Suppressor macrophage (primary cell): ENCODE results near the gene MKNK1.

Experiments used
- DNase-seq, 4 experiments: peaks; one replicate each; pipeline ENCODE4 v3.0.0-alpha.2; 2020 to 2022

MKNK1 gene

GRCh38 chr1:46618754-46619415 lies 14.8 kb upstream of the MKNK1 start:
- peak; percentile 32 to 66 (median 57) for DNase-seq

- DNase-seq = no peak
Observed at GRCh38 chr1:46617833-46618232, 13.8 kb upstream of the MKNK1 start.

- DNase-seq = peak in 1 of 4 experiments; percentile 31
Observed at GRCh38 chr1:46617108-46617800, 13.2 kb upstream of the MKNK1 start.

GRCh38 chr1:46616277-46617107 lies 12.4 kb upstream of the MKNK1 start, which contains the start of gene MOB3C:
TSS of gene MOB3C (minus strand) at chr1:46616811. CDS start at chr1:46613321, 3,490 bp downstream.
- peak; percentile 81 to 93 (median 88) for DNase-seq

GRCh38 chr1:46615735-46616134 lies 11.7 kb upstream of the MKNK1 start:
- no peak for DNase-seq

GRCh38 chr1:46615088-46615487 lies 11.0 kb upstream of the MKNK1 start:
- no peak for DNase-seq

GRCh38 chr1:46614604-46614984 lies 10.5 kb upstream of the MKNK1 start:
- DNase-seq = no peak

GRCh38 chr1:46613661-46614603 lies 9.9 kb upstream of the MKNK1 start:
- peak; percentile 84 to 94 (median 92) for DNase-seq

- no peak for DNase-seq
Observed at GRCh38 chr1:46612937-46613660, 9.0 kb upstream of the MKNK1 start.

- peak in 3 of 4 experiments; percentile 51 to 58 (median 56) for DNase-seq
Observed at GRCh38 chr1:46611691-46612221, 7.7 kb upstream of the MKNK1 start.

GRCh38 chr1:46607345-46608130 lies 3.5 kb upstream of the MKNK1 start:
- no peak for DNase-seq

- DNase-seq = no peak
Observed at GRCh38 chr1:46606255-46606965, 2.3 kb upstream of the MKNK1 start.

- no peak for DNase-seq
Observed at GRCh38 chr1:46605232-46605631, 1.2 kb upstream of the MKNK1 start.

GRCh38 chr1:46603481-46603857 lies 599 bp downstream of the MKNK1 start:
- DNase-seq = no peak

GRCh38 chr1:46601257-46602007 lies 2.6 kb downstream of the MKNK1 start:
- peak in 1 of 4 experiments; percentile 16 for DNase-seq

- no peak for DNase-seq
Observed at GRCh38 chr1:46599059-46599970, 4.8 kb downstream of the MKNK1 start.

GRCh38 chr1:46596846-46597245 lies 7.2 kb downstream of the MKNK1 start:
- DNase-seq = no peak

GRCh38 chr1:46596036-46596435 lies 8.0 kb downstream of the MKNK1 start:
- no peak for DNase-seq
